HepG2 (cell line): ENCODE results near the gene SLC66A3. TPM values are rescaled to one million over a fixed set of nuclear protein-coding genes. Genes with fewer than 3 reads are reported as not detected.
A peak's percentile ranks its signal among the peaks of the same experiment; 100 is the strongest.

Experiments
- ATF2 ChIP-seq: sonication (generic); formaldehyde crosslinking; IDR thresholded peaks from 2 replicates; pipeline ENCODE4 v1.4.0; 2020; ENCODE audit warnings: missing genetic modification reagents
- BCL6 ChIP-seq: IDR thresholded peaks from 2 replicates; pipeline ENCODE4 v1.6.1; 2016; ENCODE audit warnings: missing genetic modification reagents, missing compliant biosample characterization
- E2F5 ChIP-seq: sonication (generic); formaldehyde crosslinking; conservative IDR thresholded peaks from 2 replicates; pipeline ENCODE4 v1.4.0; 2020; ENCODE audit warnings: missing genetic modification reagents
- FOXO1 ChIP-seq: sonication (generic); formaldehyde crosslinking; IDR thresholded peaks from 2 replicates; pipeline ENCODE4 v1.4.0; 2020; ENCODE audit warnings: missing genetic modification reagents
- HNF1A ChIP-seq, 2 experiments: sonication (generic) in 1 of 2; formaldehyde crosslinking in 1 of 2; IDR thresholded peaks; 2 replicates each; pipeline versions ENCODE4 v1.4.0 to v1.6.1; 2016 to 2020; ENCODE audit warnings: borderline replicate concordance in 1 of 2, low read depth in 1 of 2, mild to moderate bottlenecking in 1 of 2, missing genetic modification reagents in 1 of 2
- KDM2A ChIP-seq: sonication (generic); formaldehyde crosslinking; IDR thresholded peaks from 2 replicates; pipeline ENCODE4 v1.4.0; 2020; ENCODE audit warnings: low read depth, missing genetic modification reagents, borderline replicate concordance
- MAX ChIP-seq: IDR thresholded peaks from 2 replicates; pipeline ENCODE4 v1.6.1; 2012; ENCODE audit warnings: inconsistent platforms
- MTF2 ChIP-seq: sonication (generic); formaldehyde crosslinking; IDR thresholded peaks from 2 replicates; pipeline ENCODE4 v1.5.0; 2020; ENCODE audit warnings: missing genetic modification reagents, borderline replicate concordance
- NR2C2 ChIP-seq: sonication (generic); formaldehyde crosslinking; IDR thresholded peaks from 2 replicates; pipeline ENCODE4 v1.4.0; 2020; ENCODE audit warnings: missing genetic modification reagents, mild to moderate bottlenecking, moderate library complexity, borderline replicate concordance
- POLR2AphosphoS2 ChIP-seq: IDR thresholded peaks from 2 replicates; pipeline ENCODE4 v1.6.1; 2011; ENCODE audit warnings: low read depth, low read length, improper control_type of control experiment
- ZBTB10 ChIP-seq: sonication (generic); formaldehyde crosslinking; IDR thresholded peaks from 2 replicates; pipeline ENCODE4 v1.4.0; 2020; ENCODE audit warnings: missing genetic modification reagents, borderline replicate concordance
- ZBTB21 ChIP-seq: sonication (generic); formaldehyde crosslinking; IDR thresholded peaks from 2 replicates; pipeline ENCODE4 v1.4.0; 2020; ENCODE audit warnings: missing genetic modification reagents
- ZFP36 ChIP-seq: fragments of 150-350 bp; IDR thresholded peaks from 2 replicates; pipeline ENCODE4 v1.6.1; 2018; ENCODE audit warnings: borderline replicate concordance, low read length, low read depth; ENCODE audit not compliant: partially characterized antibody
- ZFY ChIP-seq: sonication (generic); formaldehyde crosslinking; IDR thresholded peaks from 2 replicates; pipeline ENCODE4 v1.4.0; 2020; ENCODE audit warnings: missing genetic modification reagents
- ZGPAT ChIP-seq: IDR thresholded peaks from 2 replicates; pipeline ENCODE4 v1.6.1; 2016; ENCODE audit warnings: mild to moderate bottlenecking
- ZNF670 ChIP-seq: sonication (generic); formaldehyde crosslinking; IDR thresholded peaks from 2 replicates; pipeline ENCODE4 v1.8.0; 2022; ENCODE audit warnings: mild to moderate bottlenecking, missing genetic modification reagents, borderline replicate concordance
- ZNF816 ChIP-seq: sonication (generic); formaldehyde crosslinking; IDR thresholded peaks from 2 replicates; pipeline ENCODE4 v1.8.0; 2022; ENCODE audit warnings: missing genetic modification reagents, mild to moderate bottlenecking, borderline replicate concordance
- polyA plus RNA-seq, 8 experiments: library from polyadenylated mRNA; depleted of rRNA in 3 of 8; stranded (reverse) in 7 of 8; unstranded in 1 of 8; fragments of >200 nt; fragmentation: Illumina TruSeq in 4 of 8; extraction: Trizol in 4 of 8; gene quantifications; 2 replicates each; pipeline versions ENCODE4 v1.2.1 to v1.2.3, GENCODE V29; 2011 to 2016; ENCODE audit warnings: low read depth in 4 of 8, missing spikeins in 1 of 8, mixed read lengths in 1 of 8; ENCODE audit not compliant: insufficient read depth in 1 of 8
- total RNA-seq, 5 experiments: library from RNA; depleted of rRNA; stranded (reverse); fragments of >200 nt; fragmentation: Illumina TruSeq; extraction: Trizol; gene quantifications; 2 replicates each; pipeline ENCODE4 v1.2.3, GENCODE V29; 2016; ENCODE audit warnings: low read depth in 1 of 5

Gene SLC66A3
- total and polyA plus RNA-seq, 2 of the 13 experiments (the other 11 are each of a cell fraction or from before 2014, with no cell fraction given): 2.2 to 3.7 TPM

- no peak for TF ChIP-seq HNF1A (IDR thresholded peaks at IDR 0.05; ENCODE audit: low read depth)
- peak; percentile 19; the same call in 1 of the 2 replicates for TF ChIP-seq HNF1A (CRISPR knock-in tag; IDR thresholded peaks at IDR 0.05; ENCODE audit: borderline replicate concordance)
- TF ChIP-seq ZNF670: peak; percentile 96
- TF ChIP-seq POLR2AphosphoS2: no peak
- TF ChIP-seq ZBTB10 (CRISPR knock-in tag): no peak
- peak; percentile 77 for TF ChIP-seq KDM2A (CRISPR knock-in tag)
- no peak for TF ChIP-seq NR2C2 (CRISPR knock-in tag)
- peak; percentile 94; the same call in 1 of the 2 replicates for TF ChIP-seq ZNF816 (CRISPR knock-in tag)
- no peak for TF ChIP-seq ZBTB21 (CRISPR knock-in tag)
- TF ChIP-seq MAX: peak; percentile 71
- TF ChIP-seq ATF2 (CRISPR knock-in tag): no peak
- TF ChIP-seq E2F5 (CRISPR knock-in tag): no peak
- TF ChIP-seq FOXO1 (CRISPR knock-in tag): peak; percentile 41
- TF ChIP-seq BCL6 (CRISPR knock-in tag): peak; percentile 32; the same call in 1 of the 2 replicates
- peak; percentile 87 for TF ChIP-seq ZFY (CRISPR knock-in tag)
- peak; percentile 63; the same call in 1 of the 2 replicates for TF ChIP-seq MTF2
- peak; percentile 52 for TF ChIP-seq ZGPAT (CRISPR knock-in tag)
- no peak for TF ChIP-seq ZFP36
Measured at GRCh38 chr2:11155381-11156035, at the start of gene SLC66A3 (continued).
